OCI-LY1 (cell line): ENCODE data around the gene MSANTD3.

ENCODE experiments used
- H2AFZ ChIP-seq: fragments of 200-600 bp; sonication (generic), shearing (Covaris generic); 2 replicates; pipeline ENCODE4 v1.6.0; 2014; ENCODE audit warnings: antibody characterized with exemption, mild to moderate bottlenecking, low read length
- H3F3A ChIP-seq: fragments of 200-600 bp; sonication (generic), shearing (Covaris generic); 2 replicates; pipeline ENCODE4 v1.6.0; 2014; ENCODE audit warnings: mild to moderate bottlenecking, antibody characterized with exemption, low read length, moderate library complexity; ENCODE audit not compliant: insufficient read depth
- H3K27ac ChIP-seq: fragments of 200-600 bp; sonication (generic); 2 replicates; pipeline ENCODE4 v1.5.1; 2014; ENCODE audit warnings: low read length, mixed run types, mild to moderate bottlenecking, low read depth; ENCODE audit not compliant: poor library complexity, severe bottlenecking
- H3K27me3 ChIP-seq: fragments of 200-600 bp; sonication (generic); 2 replicates; pipeline ENCODE4 v1.6.0; 2014; ENCODE audit warnings: antibody characterized with exemption, mild to moderate bottlenecking, low read length, moderate library complexity; ENCODE audit not compliant: insufficient read depth
- H3K36me3 ChIP-seq: fragments of 200-600 bp; sonication (generic); 2 replicates; pipeline ENCODE4 v1.6.1; 2014; ENCODE audit warnings: mild to moderate bottlenecking, antibody characterized with exemption, low read length, moderate library complexity, mixed read lengths; ENCODE audit not compliant: insufficient read depth
- H3K4me1 ChIP-seq: fragments of 200-600 bp; sonication (generic); 2 replicates; pipeline ENCODE4 v1.5.1; 2014; ENCODE audit warnings: mild to moderate bottlenecking, low read length, moderate library complexity; ENCODE audit not compliant: insufficient read depth, severe bottlenecking
- H3K4me2 ChIP-seq: fragments of 200-600 bp; sonication (generic), shearing (Covaris generic); 2 replicates; pipeline ENCODE4 v1.6.1; 2014; ENCODE audit warnings: low read length
- H3K4me3 ChIP-seq: fragments of 200-600 bp; sonication (generic); 2 replicates; pipeline ENCODE4 v1.5.1; 2014; ENCODE audit warnings: low read length, low read depth, mild to moderate bottlenecking, mixed read lengths; ENCODE audit not compliant: poor library complexity, severe bottlenecking
- H3K79me2 ChIP-seq: fragments of 200-600 bp; shearing (Covaris generic); 2 replicates; pipeline ENCODE4 v1.6.1; 2016; ENCODE audit warnings: mixed run types, low read length, mixed read lengths; ENCODE audit not compliant: insufficient read depth
- H3K9ac ChIP-seq: fragments of 200-600 bp; sonication (generic), shearing (Covaris generic); 2 replicates; pipeline ENCODE4 v1.6.1; 2014; ENCODE audit warnings: mild to moderate bottlenecking, low read length, mixed read lengths
- H3K9me2 ChIP-seq: fragments of 200-600 bp; sonication (generic), shearing (Covaris generic); 2 replicates; pipeline ENCODE4 v1.6.1; 2014; ENCODE audit warnings: low read depth, mild to moderate bottlenecking, low read length, mixed read lengths
- H3K9me3 ChIP-seq: fragments of 200-600 bp; shearing (Covaris generic); 2 replicates; pipeline ENCODE4 v1.6.1; 2014; ENCODE audit warnings: low read length, mixed read lengths
- H4K20me1 ChIP-seq: fragments of 200-600 bp; sonication (generic), shearing (Covaris generic); 2 replicates; pipeline ENCODE4 v1.6.0; 2016; ENCODE audit warnings: mild to moderate bottlenecking, low read length; ENCODE audit not compliant: insufficient read depth
- CTCF ChIP-seq: fragments of 200-600 bp; sonication (generic), shearing (Covaris generic); IDR thresholded peaks from 2 replicates; pipeline ENCODE4 v1.5.1; 2017; ENCODE audit warnings: mild to moderate bottlenecking, antibody characterized with exemption, low read length, moderate library complexity, mixed read lengths
- EZH2 ChIP-seq: fragments of 200-600 bp; sonication (generic), shearing (Covaris generic); IDR thresholded peaks from 2 replicates; pipeline ENCODE4 v1.8.0; 2017; ENCODE audit warnings: borderline replicate concordance, mixed run types, mild to moderate bottlenecking, antibody characterized with exemption, low read length, moderate library complexity, mixed read lengths

Gene MSANTD3

GRCh38 chr9:100452894-100453293 lies 26.0 kb downstream of the MSANTD3 start:
- no peaks in the 10 kb centered on the region for H3K79me2 ChIP-seq
- no peak overlapping the region for H3K27ac ChIP-seq
- H3F3A ChIP-seq: no peaks in the 10 kb centered on the region
- H3K9me2 ChIP-seq: no peaks in the 10 kb centered on the region
- no peaks in the 10 kb centered on the region for H3K27me3 ChIP-seq
- no peak for TF ChIP-seq CTCF
- TF ChIP-seq EZH2: no peak
- no peak overlapping the region for H3K4me2 ChIP-seq
- peaks cover 21% of the 10 kb centered on the region for H3K36me3 ChIP-seq
- no peaks in the 10 kb centered on the region for H3K9me3 ChIP-seq
- no peak overlapping the region for H3K9ac ChIP-seq
- H2AFZ ChIP-seq: no peak overlapping the region
- H3K4me1 ChIP-seq: no peaks in the 10 kb centered on the region
- H3K4me3 ChIP-seq: no peak overlapping the region
- H4K20me1 ChIP-seq: no peaks in the 10 kb centered on the region

DNA sequence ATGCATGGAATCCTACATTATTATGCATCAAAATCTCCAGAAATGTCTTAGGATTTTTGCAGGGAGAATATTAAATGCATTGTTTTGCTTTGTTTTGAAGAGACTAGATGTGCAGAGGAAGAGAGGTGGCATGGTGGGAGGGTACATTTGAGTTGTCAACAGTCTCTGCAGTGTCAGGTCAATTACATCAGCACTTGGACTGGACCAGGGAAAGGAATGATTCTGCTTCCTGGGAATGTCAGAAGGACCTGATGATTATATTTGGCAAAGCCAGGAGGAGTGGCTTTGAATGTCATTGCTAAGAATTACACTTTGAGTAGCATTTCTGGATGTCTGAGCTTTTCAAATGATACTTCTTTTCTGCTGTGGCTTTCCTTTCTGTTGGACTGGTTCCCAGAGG lies 28.5 kb downstream of the MSANTD3 start:
- no peak overlapping the region for H3K9ac ChIP-seq
- H3K4me2 ChIP-seq: no peak overlapping the region
- no peaks in the 10 kb centered on the region for H4K20me1 ChIP-seq
- no peak overlapping the region for H3K27ac ChIP-seq
- H3K36me3 ChIP-seq: peaks cover 21% of the 10 kb centered on the region
- H3F3A ChIP-seq: no peaks in the 10 kb centered on the region
- no peaks in the 10 kb centered on the region for H3K27me3 ChIP-seq
- no peaks in the 10 kb centered on the region for H3K9me3 ChIP-seq
- TF ChIP-seq EZH2 (no peak), CTCF (no peak)
- H3K9me2 ChIP-seq: no peaks in the 10 kb centered on the region
- H3K79me2 ChIP-seq: no peaks in the 10 kb centered on the region
- no peaks in the 10 kb centered on the region for H3K4me1 ChIP-seq
- H2AFZ ChIP-seq: no peak overlapping the region
- no peak overlapping the region for H3K4me3 ChIP-seq

DNA sequence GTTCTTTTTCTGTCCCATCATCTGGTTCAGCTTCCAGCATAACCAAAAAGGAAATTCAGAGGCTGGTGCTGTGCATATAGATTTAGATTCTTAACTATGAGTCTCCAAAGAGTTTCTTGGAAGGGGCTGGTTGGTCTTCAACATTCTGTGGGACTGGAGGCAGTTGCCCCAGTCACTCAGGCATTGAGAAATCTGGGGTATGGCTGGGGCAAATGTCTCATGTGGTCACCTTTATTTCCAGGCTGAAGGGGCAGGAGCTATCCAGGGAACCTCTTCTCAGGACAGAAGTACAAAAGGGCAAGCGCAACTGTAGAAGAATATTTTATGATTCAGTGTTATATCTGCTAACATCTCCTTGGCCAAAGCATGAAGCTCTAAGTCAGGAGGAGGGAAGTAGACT lies 30.6 kb downstream of the MSANTD3 start:
- Histone ChIP-seq H3K9me3 (no peaks in the 10 kb centered on the region), H3K4me1 (no peaks in the 10 kb centered on the region), H3K36me3 (peaks cover 9% of the 10 kb centered on the region), H3K9ac (no peak overlapping the region), H2AFZ (no peak overlapping the region), H3K4me2 (no peak overlapping the region), H3F3A (no peaks in the 10 kb centered on the region), H3K9me2 (no peaks in the 10 kb centered on the region), H3K27me3 (no peaks in the 10 kb centered on the region), H3K79me2 (no peaks in the 10 kb centered on the region), H3K27ac (no peak overlapping the region), H3K4me3 (no peak overlapping the region), H4K20me1 (no peaks in the 10 kb centered on the region)
- TF ChIP-seq EZH2 (no peak), CTCF (no peak)
